ENCODE results near the gene ZC3H12D.

The ZC3H12D gene

GRCh38 chr6:149428606-149429005 lies 56.2 kb downstream of the ZC3H12D start:
- no peaks in the 10 kb centered on the region for H3K4me1 ChIP-seq (ENCODE audit: insufficient read depth, low read length, poor library complexity, severe bottlenecking)
- no peaks in the 10 kb centered on the region for H4K20me1 ChIP-seq (ENCODE audit: insufficient read depth, low read length, poor library complexity, severe bottlenecking)
- no peak overlapping the region for H3K4me3 ChIP-seq (ENCODE audit: low read length, poor library complexity, severe bottlenecking)
- H3K27me3 ChIP-seq (ENCODE audit: insufficient read depth, low read length, poor library complexity, severe bottlenecking) = no peaks in the 10 kb centered on the region
- H3F3A ChIP-seq (ENCODE audit: low read depth) = no peaks in the 10 kb centered on the region
- no peak for TF ChIP-seq EZH2phosphoT487 (IDR thresholded peaks at IDR 0.05; ENCODE audit: borderline replicate concordance)
- TF ChIP-seq, protein P1, sequence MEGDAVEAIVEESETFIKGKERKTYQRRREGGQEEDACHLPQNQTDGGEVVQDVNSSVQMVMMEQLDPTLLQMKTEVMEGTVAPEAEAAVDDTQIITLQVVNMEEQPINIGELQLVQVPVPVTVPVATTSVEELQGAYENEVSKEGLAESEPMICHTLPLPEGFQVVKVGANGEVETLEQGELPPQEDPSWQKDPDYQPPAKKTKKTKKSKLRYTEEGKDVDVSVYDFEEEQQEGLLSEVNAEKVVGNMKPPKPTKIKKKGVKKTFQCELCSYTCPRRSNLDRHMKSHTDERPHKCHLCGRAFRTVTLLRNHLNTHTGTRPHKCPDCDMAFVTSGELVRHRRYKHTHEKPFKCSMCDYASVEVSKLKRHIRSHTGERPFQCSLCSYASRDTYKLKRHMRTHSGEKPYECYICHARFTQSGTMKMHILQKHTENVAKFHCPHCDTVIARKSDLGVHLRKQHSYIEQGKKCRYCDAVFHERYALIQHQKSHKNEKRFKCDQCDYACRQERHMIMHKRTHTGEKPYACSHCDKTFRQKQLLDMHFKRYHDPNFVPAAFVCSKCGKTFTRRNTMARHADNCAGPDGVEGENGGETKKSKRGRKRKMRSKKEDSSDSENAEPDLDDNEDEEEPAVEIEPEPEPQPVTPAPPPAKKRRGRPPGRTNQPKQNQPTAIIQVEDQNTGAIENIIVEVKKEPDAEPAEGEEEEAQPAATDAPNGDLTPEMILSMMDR (conservative IDR thresholded peaks at IDR 0.05; ENCODE audit: low read length) = no peak
- no peaks in the 10 kb centered on the region for H3K36me3 ChIP-seq (ENCODE audit: insufficient read depth, low read length)
- H3K9me3 ChIP-seq (ENCODE audit: insufficient read depth, low read depth, low read length) = no peaks in the 10 kb centered on the region
- no peaks in the 10 kb centered on the region for H3K79me2 ChIP-seq (ENCODE audit: insufficient read depth, low read length)
- H3K9ac ChIP-seq (ENCODE audit: low read depth, low read length, poor library complexity, severe bottlenecking) = no peak overlapping the region
- H2AFZ ChIP-seq (ENCODE audit: low read length) = no peak overlapping the region
- H3K9me2 ChIP-seq (replicated peaks; ENCODE audit: low read depth, low read length) = no peaks in the 10 kb centered on the region
- H3K4me2 ChIP-seq (ENCODE audit: low read depth, low read length, poor library complexity, severe bottlenecking) = no peak overlapping the region

DNA sequence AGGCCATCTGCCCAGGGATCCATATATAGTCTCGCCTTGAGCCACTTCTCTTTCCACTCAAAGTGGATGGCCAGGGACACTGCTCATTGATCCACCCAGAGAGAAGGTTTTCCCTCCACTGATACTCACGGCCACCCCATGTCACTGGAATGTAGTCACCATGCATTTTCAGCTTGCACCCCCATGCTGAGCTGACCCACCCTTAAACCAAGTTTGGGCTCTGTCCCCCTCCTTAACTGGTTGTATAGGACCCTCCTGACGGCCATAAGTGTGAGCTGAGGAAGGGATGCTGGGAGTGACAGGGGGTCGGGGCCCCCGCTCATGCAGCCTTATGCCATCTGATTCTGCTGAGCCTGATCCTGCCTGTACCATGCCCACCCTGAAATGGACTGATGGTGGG lies 59.1 kb downstream of the ZC3H12D start:
- Histone ChIP-seq H3K79me2 (ENCODE audit: insufficient read depth, low read length) (no peaks in the 10 kb centered on the region), H3K27me3 (ENCODE audit: insufficient read depth, low read length, poor library complexity, severe bottlenecking) (no peaks in the 10 kb centered on the region), H3K4me3 (ENCODE audit: low read length, poor library complexity, severe bottlenecking) (no peak overlapping the region), H3K4me2 (ENCODE audit: low read depth, low read length, poor library complexity, severe bottlenecking) (no peak overlapping the region), H3K36me3 (ENCODE audit: insufficient read depth, low read length) (no peaks in the 10 kb centered on the region), H3K9ac (ENCODE audit: low read depth, low read length, poor library complexity, severe bottlenecking) (no peak overlapping the region), H3K9me2 (replicated peaks; ENCODE audit: low read depth, low read length) (no peaks in the 10 kb centered on the region), H2AFZ (ENCODE audit: low read length) (no peak overlapping the region), H3F3A (ENCODE audit: low read depth) (no peaks in the 10 kb centered on the region), H4K20me1 (ENCODE audit: insufficient read depth, low read length, poor library complexity, severe bottlenecking) (no peaks in the 10 kb centered on the region), H3K9me3 (ENCODE audit: insufficient read depth, low read depth, low read length) (no peaks in the 10 kb centered on the region), H3K4me1 (ENCODE audit: insufficient read depth, low read length, poor library complexity, severe bottlenecking) (no peaks in the 10 kb centered on the region)
- TF ChIP-seq, protein P1 (conservative IDR thresholded peaks at IDR 0.05; ENCODE audit: low read length) = no peak
- TF ChIP-seq EZH2phosphoT487 (IDR thresholded peaks at IDR 0.05; ENCODE audit: borderline replicate concordance) = no peak

DNA sequence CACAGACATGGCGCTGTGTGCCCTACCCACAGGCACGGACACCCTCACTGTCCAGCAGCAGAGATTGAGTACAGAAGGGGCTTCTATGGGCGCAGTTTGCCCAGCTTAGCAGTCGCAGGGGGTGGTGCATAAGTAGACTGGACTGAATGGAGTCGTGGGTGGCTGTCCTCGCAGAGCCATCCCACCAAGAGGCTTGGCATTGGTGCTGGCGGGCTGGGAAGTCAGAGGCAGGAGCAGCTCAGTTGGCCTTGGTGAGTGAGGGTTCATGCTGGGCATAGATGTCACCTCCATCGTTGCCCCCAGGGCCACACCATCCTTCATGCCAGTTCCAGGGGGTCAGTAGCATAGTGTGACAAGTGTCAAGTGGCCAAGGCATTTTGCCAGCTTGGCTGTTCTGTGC lies 59.6 kb downstream of the ZC3H12D start:
- Histone ChIP-seq H3K4me2 (ENCODE audit: low read depth, low read length, poor library complexity, severe bottlenecking) (no peak overlapping the region), H4K20me1 (ENCODE audit: insufficient read depth, low read length, poor library complexity, severe bottlenecking) (no peaks in the 10 kb centered on the region), H3K9ac (ENCODE audit: low read depth, low read length, poor library complexity, severe bottlenecking) (no peak overlapping the region), H3K4me1 (ENCODE audit: insufficient read depth, low read length, poor library complexity, severe bottlenecking) (no peaks in the 10 kb centered on the region), H3K4me3 (ENCODE audit: low read length, poor library complexity, severe bottlenecking) (no peak overlapping the region), H3K9me3 (ENCODE audit: insufficient read depth, low read depth, low read length) (no peaks in the 10 kb centered on the region), H2AFZ (ENCODE audit: low read length) (no peak overlapping the region), H3K36me3 (ENCODE audit: insufficient read depth, low read length) (no peaks in the 10 kb centered on the region), H3K27me3 (ENCODE audit: insufficient read depth, low read length, poor library complexity, severe bottlenecking) (no peaks in the 10 kb centered on the region), H3K79me2 (ENCODE audit: insufficient read depth, low read length) (no peaks in the 10 kb centered on the region), H3F3A (ENCODE audit: low read depth) (no peaks in the 10 kb centered on the region), H3K9me2 (replicated peaks; ENCODE audit: low read depth, low read length) (no peaks in the 10 kb centered on the region)
- TF ChIP-seq EZH2phosphoT487 (IDR thresholded peaks at IDR 0.05; ENCODE audit: borderline replicate concordance) = no peak
- TF ChIP-seq, protein P1 (conservative IDR thresholded peaks at IDR 0.05; ENCODE audit: low read length) = no peak
